ENCODE measurements around the gene RNASEL. TPM values are rescaled to one million over a fixed set of nuclear protein-coding genes. Genes with fewer than 3 reads are reported as not detected.
"Not testable (repeated sequence)": the region's sequence is repeated elsewhere in the genome, so short reads cannot be mapped to it uniquely, and the experiment has no call there.

RNASEL gene
- total RNA-seq, 1 experiment from 2014 or later: 1.2 TPM

GRCh38 chr1:182549346-182549745 lies 39.7 kb downstream of the RNASEL start:
- no peak overlapping the region for H3K27ac ChIP-seq (ENCODE audit: low read length)
- H3K27me3 ChIP-seq (ENCODE audit: control insufficient read depth, insufficient read depth, low read length): no peaks in the 10 kb centered on the region
- ChIA-PET CTCF (no interaction called here), POLR2A (no interaction called here)
- no TSS peak for BruUV-seq (replicated peaks)
- no peaks in the 10 kb centered on the region for H3K4me1 ChIP-seq (ENCODE audit: control insufficient read depth, insufficient read depth, low read length)
- H3K36me3 ChIP-seq (ENCODE audit: control insufficient read depth, insufficient read depth, low read length): no peaks in the 10 kb centered on the region
- no peaks in the 10 kb centered on the region for H3K9me3 ChIP-seq (ENCODE audit: control insufficient read depth, insufficient read depth, low read depth, low read length)
- intact Hi-C loops (cut with micrococcal nuclease; ENCODE audit: unreplicated experiment) (no loop called here), in situ Hi-C loops (cut with HindIII; ENCODE audit: low pct_unique_long_range_greater_than_20kb, low sequenced_read_pairs) (no loop called here)
- DNase-seq (ENCODE audit: low read depth, low spot score) (no peak), ATAC-seq (no peak)
- H3K4me3 ChIP-seq (ENCODE audit: low read depth in 2 of 2, low read length in 2 of 2): no peak overlapping the region
- TF ChIP-seq CTCF (IDR thresholded peaks at IDR 0.05): no peak
- TF ChIP-seq POLR2AphosphoS5 (IDR thresholded peaks at IDR 0.05; ENCODE audit: low read depth, low read length): no peak
- TF ChIP-seq, protein P1, sequence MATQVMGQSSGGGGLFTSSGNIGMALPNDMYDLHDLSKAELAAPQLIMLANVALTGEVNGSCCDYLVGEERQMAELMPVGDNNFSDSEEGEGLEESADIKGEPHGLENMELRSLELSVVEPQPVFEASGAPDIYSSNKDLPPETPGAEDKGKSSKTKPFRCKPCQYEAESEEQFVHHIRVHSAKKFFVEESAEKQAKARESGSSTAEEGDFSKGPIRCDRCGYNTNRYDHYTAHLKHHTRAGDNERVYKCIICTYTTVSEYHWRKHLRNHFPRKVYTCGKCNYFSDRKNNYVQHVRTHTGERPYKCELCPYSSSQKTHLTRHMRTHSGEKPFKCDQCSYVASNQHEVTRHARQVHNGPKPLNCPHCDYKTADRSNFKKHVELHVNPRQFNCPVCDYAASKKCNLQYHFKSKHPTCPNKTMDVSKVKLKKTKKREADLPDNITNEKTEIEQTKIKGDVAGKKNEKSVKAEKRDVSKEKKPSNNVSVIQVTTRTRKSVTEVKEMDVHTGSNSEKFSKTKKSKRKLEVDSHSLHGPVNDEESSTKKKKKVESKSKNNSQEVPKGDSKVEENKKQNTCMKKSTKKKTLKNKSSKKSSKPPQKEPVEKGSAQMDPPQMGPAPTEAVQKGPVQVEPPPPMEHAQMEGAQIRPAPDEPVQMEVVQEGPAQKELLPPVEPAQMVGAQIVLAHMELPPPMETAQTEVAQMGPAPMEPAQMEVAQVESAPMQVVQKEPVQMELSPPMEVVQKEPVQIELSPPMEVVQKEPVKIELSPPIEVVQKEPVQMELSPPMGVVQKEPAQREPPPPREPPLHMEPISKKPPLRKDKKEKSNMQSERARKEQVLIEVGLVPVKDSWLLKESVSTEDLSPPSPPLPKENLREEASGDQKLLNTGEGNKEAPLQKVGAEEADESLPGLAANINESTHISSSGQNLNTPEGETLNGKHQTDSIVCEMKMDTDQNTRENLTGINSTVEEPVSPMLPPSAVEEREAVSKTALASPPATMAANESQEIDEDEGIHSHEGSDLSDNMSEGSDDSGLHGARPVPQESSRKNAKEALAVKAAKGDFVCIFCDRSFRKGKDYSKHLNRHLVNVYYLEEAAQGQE (IDR thresholded peaks at IDR 0.05; ENCODE audit: insufficient read depth in 1 of 2, low read depth in 2 of 2, low read length in 1 of 2): no peak
- TF ChIP-seq SIN3A (IDR thresholded peaks at IDR 0.05; ENCODE audit: borderline replicate concordance, insufficient read depth, low read depth, low read length): no peak

DNA sequence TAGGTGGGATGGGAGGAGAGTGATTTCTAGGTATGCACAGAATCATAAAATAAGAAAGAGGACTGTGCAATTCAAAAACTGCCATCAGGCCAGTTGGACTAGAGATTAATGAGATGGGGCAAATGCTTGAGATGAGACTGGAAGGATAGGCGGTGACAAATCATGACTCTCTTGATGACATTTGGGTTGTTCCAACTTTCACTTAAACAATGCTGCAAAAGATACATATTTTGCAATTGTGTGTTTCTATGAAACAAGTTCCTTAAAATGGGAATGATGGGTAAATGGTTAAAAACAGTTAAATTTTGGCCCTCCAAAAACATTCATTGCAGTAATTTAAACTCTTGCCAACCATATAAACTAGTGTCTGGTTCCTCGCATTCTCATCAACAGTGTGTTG lies 55.2 kb downstream of the RNASEL start:
- H3K4me3 ChIP-seq (ENCODE audit: low read depth in 2 of 2, low read length in 2 of 2): no peak overlapping the region
- no peak for TF ChIP-seq CTCF (IDR thresholded peaks at IDR 0.05)
- TF ChIP-seq, protein P1 (IDR thresholded peaks at IDR 0.05; ENCODE audit: insufficient read depth in 1 of 2, low read depth in 2 of 2, low read length in 1 of 2): no peak
- no peak for TF ChIP-seq TCF7L2 (IDR thresholded peaks at IDR 0.05; ENCODE audit: low read depth, low read length)
- no peak for TF ChIP-seq POLR2AphosphoS5 (IDR thresholded peaks at IDR 0.05; ENCODE audit: low read depth, low read length)
- no peak for TF ChIP-seq SIN3A (IDR thresholded peaks at IDR 0.05; ENCODE audit: borderline replicate concordance, insufficient read depth, low read depth, low read length)
- ATAC-seq (no peak), DNase-seq (ENCODE audit: low read depth, low spot score) (no peak)
- no peaks in the 10 kb centered on the region for H3K27me3 ChIP-seq (ENCODE audit: control insufficient read depth, insufficient read depth, low read length)
- in situ Hi-C loops (cut with HindIII; ENCODE audit: low pct_unique_long_range_greater_than_20kb, low sequenced_read_pairs) (no loop called here), intact Hi-C loops (cut with micrococcal nuclease; ENCODE audit: unreplicated experiment) (no loop called here)
- CTCF ChIA-PET: no interaction called here
- H3K4me1 ChIP-seq (ENCODE audit: control insufficient read depth, insufficient read depth, low read length): no peaks in the 10 kb centered on the region
- no peaks in the 10 kb centered on the region for H3K36me3 ChIP-seq (ENCODE audit: control insufficient read depth, insufficient read depth, low read length)
- no peak overlapping the region for H3K27ac ChIP-seq (ENCODE audit: low read length)
- no peaks in the 10 kb centered on the region for H3K9me3 ChIP-seq (ENCODE audit: control insufficient read depth, insufficient read depth, low read depth, low read length)
- BruUV-seq (replicated peaks): no TSS peak
- POLR2A ChIA-PET: no interaction called here

DNA sequence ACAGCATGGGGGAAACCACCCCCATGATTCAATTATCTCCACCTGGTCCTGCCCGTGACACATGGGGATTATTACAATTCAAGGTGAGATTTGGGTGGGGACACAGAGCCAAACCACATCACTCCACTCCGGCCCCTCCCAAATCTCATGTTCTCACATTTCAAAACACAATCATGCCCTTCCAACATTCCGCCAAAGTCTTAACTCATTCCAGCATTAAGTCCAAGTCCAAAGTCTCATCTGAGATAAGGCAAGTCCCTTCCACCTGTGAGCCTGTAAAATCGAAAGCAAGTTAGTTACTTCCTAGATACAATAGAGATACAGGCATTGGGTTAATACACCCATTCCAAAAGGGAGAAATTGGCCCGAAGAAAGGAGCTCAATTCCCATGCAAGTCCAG lies 60.9 kb downstream of the RNASEL start:
- H3K9me3 ChIP-seq (ENCODE audit: control insufficient read depth, insufficient read depth, low read depth, low read length); in situ Hi-C loops (cut with HindIII; ENCODE audit: low pct_unique_long_range_greater_than_20kb, low sequenced_read_pairs); BruUV-seq (replicated peaks); H3K4me3 ChIP-seq (ENCODE audit: low read depth in 2 of 2, low read length in 2 of 2); H3K27me3 ChIP-seq (ENCODE audit: control insufficient read depth, insufficient read depth, low read length); DNase-seq (ENCODE audit: low read depth, low spot score); H3K27ac ChIP-seq (ENCODE audit: low read length); ATAC-seq; intact Hi-C loops (cut with micrococcal nuclease; ENCODE audit: unreplicated experiment); H3K4me1 ChIP-seq (ENCODE audit: control insufficient read depth, insufficient read depth, low read length); CTCF ChIA-PET; POLR2A ChIA-PET; H3K36me3 ChIP-seq (ENCODE audit: control insufficient read depth, insufficient read depth, low read length): not testable (repeated sequence)

Measured in Panc1 (cell line).